BE2C (cell line): ENCODE measurements around the gene FOXD4.
"Not testable (repeated sequence)": the region's sequence is repeated elsewhere in the genome, so short reads cannot be mapped to it uniquely, and the experiment has no call there.

Experiments
- DNase-seq: peaks from one replicate; pipeline ENCODE4 v3.0.0-alpha.2; 2020
- H3K27me3 ChIP-seq: fragments of 250-450 bp; sonication (Bioruptor Pico); 2 replicates; pipeline ENCODE4 v1.5.1; 2020; ENCODE audit warnings: mild to moderate bottlenecking
- H3K36me3 ChIP-seq: fragments of 250-450 bp; sonication (Bioruptor Pico); 2 replicates; pipeline ENCODE4 v1.5.1; 2020; ENCODE audit warnings: mild to moderate bottlenecking
- H3K4me1 ChIP-seq: fragments of 250-450 bp; sonication (Bioruptor Pico); 2 replicates; pipeline ENCODE4 v1.5.1; 2020
- H3K4me3 ChIP-seq: 2 replicates; pipeline ENCODE4 v1.5.1; 2011; ENCODE audit warnings: low read depth, low read length
- H3K9me3 ChIP-seq: fragments of 250-450 bp; sonication (Bioruptor Pico); 2 replicates; pipeline ENCODE4 v1.5.1; 2020

Gene FOXD4

GRCh38 chr9:105991-106390, 12.2 kb downstream of the FOXD4 start:
- not testable (repeated sequence) for H3K36me3 ChIP-seq, H3K4me3 ChIP-seq, H3K9me3 ChIP-seq, H3K4me1 ChIP-seq, H3K27me3 ChIP-seq, DNase-seq

- not testable (repeated sequence) for H3K4me1 ChIP-seq, H3K9me3 ChIP-seq, H3K4me3 ChIP-seq, DNase-seq, H3K27me3 ChIP-seq, H3K36me3 ChIP-seq
Observed at GRCh38 chr9:100430-100829, 17.8 kb downstream of the FOXD4 start.

GRCh38 chr9:99867-100266, 18.4 kb downstream of the FOXD4 start:
- not testable (repeated sequence) for H3K9me3 ChIP-seq, H3K27me3 ChIP-seq, H3K4me3 ChIP-seq, H3K4me1 ChIP-seq, H3K36me3 ChIP-seq
- peak; percentile 32 for DNase-seq

- not testable (repeated sequence) for H3K4me1 ChIP-seq, DNase-seq, H3K36me3 ChIP-seq, H3K27me3 ChIP-seq, H3K4me3 ChIP-seq, H3K9me3 ChIP-seq
Observed at GRCh38 chr9:98775-99174, 19.4 kb downstream of the FOXD4 start.

GRCh38 chr9:94992-95391, 23.2 kb downstream of the FOXD4 start:
- H3K9me3 ChIP-seq, H3K4me1 ChIP-seq, H3K4me3 ChIP-seq, DNase-seq, H3K27me3 ChIP-seq, H3K36me3 ChIP-seq: not testable (repeated sequence)

- not testable (repeated sequence) for H3K4me1 ChIP-seq, DNase-seq, H3K27me3 ChIP-seq, H3K36me3 ChIP-seq, H3K4me3 ChIP-seq, H3K9me3 ChIP-seq
Observed at GRCh38 chr9:94323-94722, 23.9 kb downstream of the FOXD4 start.

GRCh38 chr9:93909-94308, 24.3 kb downstream of the FOXD4 start:
- H3K4me3 ChIP-seq, H3K36me3 ChIP-seq, DNase-seq, H3K9me3 ChIP-seq, H3K27me3 ChIP-seq, H3K4me1 ChIP-seq: not testable (repeated sequence)

- not testable (repeated sequence) for H3K27me3 ChIP-seq, H3K4me3 ChIP-seq, H3K36me3 ChIP-seq, DNase-seq, H3K4me1 ChIP-seq, H3K9me3 ChIP-seq
Observed at GRCh38 chr9:90851-91250, 27.4 kb downstream of the FOXD4 start.

- not testable (repeated sequence) for H3K9me3 ChIP-seq, H3K36me3 ChIP-seq, H3K4me1 ChIP-seq, H3K27me3 ChIP-seq, DNase-seq, H3K4me3 ChIP-seq
Observed at GRCh38 chr9:88396-89037, 29.7 kb downstream of the FOXD4 start.

GRCh38 chr9:87860-88259, 30.4 kb downstream of the FOXD4 start:
- not testable (repeated sequence) for H3K4me3 ChIP-seq, H3K4me1 ChIP-seq, H3K27me3 ChIP-seq, H3K36me3 ChIP-seq, DNase-seq, H3K9me3 ChIP-seq

GRCh38 chr9:87105-87504, 31.1 kb downstream of the FOXD4 start:
- not testable (repeated sequence) for H3K27me3 ChIP-seq, H3K4me1 ChIP-seq, H3K36me3 ChIP-seq, DNase-seq, H3K9me3 ChIP-seq, H3K4me3 ChIP-seq

GRCh38 chr9:86697-87096, 31.5 kb downstream of the FOXD4 start:
- H3K9me3 ChIP-seq, DNase-seq, H3K27me3 ChIP-seq, H3K36me3 ChIP-seq, H3K4me3 ChIP-seq, H3K4me1 ChIP-seq: not testable (repeated sequence)

- not testable (repeated sequence) for H3K27me3 ChIP-seq, DNase-seq, H3K9me3 ChIP-seq
Observed at GRCh38 chr9:82932-83689, 35.1 kb downstream of the FOXD4 start.

GRCh38 chr9:78333-78732, 39.9 kb downstream of the FOXD4 start:
- not testable (repeated sequence) for H3K36me3 ChIP-seq, H3K27me3 ChIP-seq, H3K9me3 ChIP-seq, H3K4me3 ChIP-seq, DNase-seq, H3K4me1 ChIP-seq

More at GRCh38 chr9:82932-83689, 35.1 kb downstream of the FOXD4 start:
- not testable (repeated sequence) for H3K36me3 ChIP-seq, H3K4me1 ChIP-seq, H3K4me3 ChIP-seq

GRCh38 chr9:76389-76788, 41.8 kb downstream of the FOXD4 start:
- DNase-seq, H3K9me3 ChIP-seq, H3K4me1 ChIP-seq, H3K4me3 ChIP-seq, H3K36me3 ChIP-seq: not testable (repeated sequence)
- peaks cover 11% of the 10 kb centered on the region for H3K27me3 ChIP-seq

GRCh38 chr9:73900-74525, 44.2 kb downstream of the FOXD4 start:
- not testable (repeated sequence) for H3K36me3 ChIP-seq, H3K4me1 ChIP-seq, H3K4me3 ChIP-seq, H3K9me3 ChIP-seq, DNase-seq
- peaks cover 11% of the 10 kb centered on the region for H3K27me3 ChIP-seq
